ENCODE data around the gene RNF152. TPM values are rescaled to one million over a fixed set of nuclear protein-coding genes. Genes with fewer than 3 reads are reported as not detected.

Gene RNF152
- total RNA-seq, 1 donor from 2014 or later, result 10.4 TPM

GRCh38 chr18:61860302-61860701, 32.5 kb downstream of the RNF152 start:
- Histone ChIP-seq H3K4me3 (no peak overlapping the region), H3K4me1 (peaks cover 64% of the 10 kb centered on the region), H3K27ac (replicated peaks) (no peak overlapping the region), H3K9me3 (replicated peaks) (no peaks in the 10 kb centered on the region), H3K36me3 (no peaks in the 10 kb centered on the region), H3K27me3 (ENCODE audit: low read depth) (no peaks in the 10 kb centered on the region)
- no peak for DNase-seq
- TF ChIP-seq, protein P1, sequence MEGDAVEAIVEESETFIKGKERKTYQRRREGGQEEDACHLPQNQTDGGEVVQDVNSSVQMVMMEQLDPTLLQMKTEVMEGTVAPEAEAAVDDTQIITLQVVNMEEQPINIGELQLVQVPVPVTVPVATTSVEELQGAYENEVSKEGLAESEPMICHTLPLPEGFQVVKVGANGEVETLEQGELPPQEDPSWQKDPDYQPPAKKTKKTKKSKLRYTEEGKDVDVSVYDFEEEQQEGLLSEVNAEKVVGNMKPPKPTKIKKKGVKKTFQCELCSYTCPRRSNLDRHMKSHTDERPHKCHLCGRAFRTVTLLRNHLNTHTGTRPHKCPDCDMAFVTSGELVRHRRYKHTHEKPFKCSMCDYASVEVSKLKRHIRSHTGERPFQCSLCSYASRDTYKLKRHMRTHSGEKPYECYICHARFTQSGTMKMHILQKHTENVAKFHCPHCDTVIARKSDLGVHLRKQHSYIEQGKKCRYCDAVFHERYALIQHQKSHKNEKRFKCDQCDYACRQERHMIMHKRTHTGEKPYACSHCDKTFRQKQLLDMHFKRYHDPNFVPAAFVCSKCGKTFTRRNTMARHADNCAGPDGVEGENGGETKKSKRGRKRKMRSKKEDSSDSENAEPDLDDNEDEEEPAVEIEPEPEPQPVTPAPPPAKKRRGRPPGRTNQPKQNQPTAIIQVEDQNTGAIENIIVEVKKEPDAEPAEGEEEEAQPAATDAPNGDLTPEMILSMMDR (IDR thresholded peaks at IDR 0.05; ENCODE audit: borderline replicate concordance), result no peak
- intact Hi-C loops (cut with micrococcal nuclease), result no loop called here

DNA sequence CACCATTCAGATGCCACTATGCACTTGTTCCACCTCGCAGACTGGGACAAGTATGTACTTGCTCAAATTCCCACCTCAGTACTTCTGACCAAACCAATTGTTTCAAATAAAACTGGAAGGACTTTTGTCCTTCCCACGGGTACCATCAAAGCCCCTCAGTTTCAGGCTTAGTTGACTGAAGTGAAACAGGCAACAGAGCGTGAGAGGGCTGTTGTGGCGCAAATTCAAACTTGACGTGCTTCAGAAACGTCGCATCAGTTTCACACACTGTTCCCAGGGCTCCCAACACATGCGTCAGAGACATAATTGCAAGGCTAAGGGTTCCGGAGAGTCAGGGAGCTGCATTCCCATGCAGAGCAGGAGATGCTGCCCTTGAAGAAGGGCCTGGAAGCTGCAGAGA, 33.7 kb downstream of the RNF152 start:
- H3K27ac ChIP-seq (replicated peaks), result no peak overlapping the region
- TF ChIP-seq, protein P1 (IDR thresholded peaks at IDR 0.05; ENCODE audit: borderline replicate concordance), result no peak
- DNase-seq, result no peak
- intact Hi-C loops (cut with micrococcal nuclease), result no loop called here
- peaks cover 65% of the 10 kb centered on the region for H3K4me1 ChIP-seq
- no peak overlapping the region for H3K4me3 ChIP-seq
- H3K27me3 ChIP-seq (ENCODE audit: low read depth), result no peaks in the 10 kb centered on the region
- H3K36me3 ChIP-seq, result no peaks in the 10 kb centered on the region
- H3K9me3 ChIP-seq (replicated peaks), result no peaks in the 10 kb centered on the region

- intact Hi-C loops (cut with micrococcal nuclease), result no loop called here
- H3K9me3 ChIP-seq (replicated peaks), result no peaks in the 10 kb centered on the region
- no peaks in the 10 kb centered on the region for H3K36me3 ChIP-seq
- no peak overlapping the region for H3K27ac ChIP-seq (replicated peaks)
- TF ChIP-seq, protein P1 (IDR thresholded peaks at IDR 0.05; ENCODE audit: borderline replicate concordance), result no peak
- peaks cover 82% of the 10 kb centered on the region for H3K4me1 ChIP-seq
- no peaks in the 10 kb centered on the region for H3K27me3 ChIP-seq (ENCODE audit: low read depth)
- no peak for DNase-seq
- H3K4me3 ChIP-seq, result no peak overlapping the region
These were observed 36.1 kb downstream of the RNF152 start for GRCh38 chr18:61856678-61857077.

GRCh38 chr18:61855449-61856378, 37.1 kb downstream of the RNF152 start:
- H3K27ac ChIP-seq (replicated peaks), result no peak overlapping the region
- H3K4me3 ChIP-seq, result no peak overlapping the region
- intact Hi-C loops (cut with micrococcal nuclease), result no loop called here
- H3K9me3 ChIP-seq (replicated peaks), result no peaks in the 10 kb centered on the region
- H3K27me3 ChIP-seq (ENCODE audit: low read depth), result no peaks in the 10 kb centered on the region
- no peak for DNase-seq
- TF ChIP-seq, protein P1 (IDR thresholded peaks at IDR 0.05; ENCODE audit: borderline replicate concordance), result no peak
- H3K4me1 ChIP-seq, result peaks cover 84% of the 10 kb centered on the region
- no peaks in the 10 kb centered on the region for H3K36me3 ChIP-seq

- Histone ChIP-seq H3K27ac (replicated peaks) (no peak overlapping the region), H3K36me3 (no peaks in the 10 kb centered on the region), H3K4me3 (no peak overlapping the region), H3K9me3 (replicated peaks) (no peaks in the 10 kb centered on the region), H3K27me3 (ENCODE audit: low read depth) (no peaks in the 10 kb centered on the region), H3K4me1 (peaks cover 91% of the 10 kb centered on the region)
- intact Hi-C loops (cut with micrococcal nuclease), result no loop called here
- TF ChIP-seq, protein P1 (IDR thresholded peaks at IDR 0.05; ENCODE audit: borderline replicate concordance), result no peak
- no peak for DNase-seq
These were observed 38.0 kb downstream of the RNF152 start for GRCh38 chr18:61854578-61855448.

Measured in left ventricle myocardium inferior (tissue), 1 donor.